OCI-LY1 (cell line): Measurements from ENCODE around the gene DBNL.

Source experiments
- H2AFZ ChIP-seq: fragments of 200-600 bp; sonication (generic), shearing (Covaris generic); 2 replicates; pipeline ENCODE4 v1.6.0; 2014; ENCODE audit warnings: antibody characterized with exemption, mild to moderate bottlenecking, low read length
- H3F3A ChIP-seq: fragments of 200-600 bp; sonication (generic), shearing (Covaris generic); 2 replicates; pipeline ENCODE4 v1.6.0; 2014; ENCODE audit warnings: mild to moderate bottlenecking, antibody characterized with exemption, low read length, moderate library complexity; ENCODE audit not compliant: insufficient read depth
- H3K27ac ChIP-seq: fragments of 200-600 bp; sonication (generic); 2 replicates; pipeline ENCODE4 v1.5.1; 2014; ENCODE audit warnings: low read length, mixed run types, mild to moderate bottlenecking, low read depth; ENCODE audit not compliant: poor library complexity, severe bottlenecking
- H3K27me3 ChIP-seq: fragments of 200-600 bp; sonication (generic); 2 replicates; pipeline ENCODE4 v1.6.0; 2014; ENCODE audit warnings: antibody characterized with exemption, mild to moderate bottlenecking, low read length, moderate library complexity; ENCODE audit not compliant: insufficient read depth
- H3K36me3 ChIP-seq: fragments of 200-600 bp; sonication (generic); 2 replicates; pipeline ENCODE4 v1.6.1; 2014; ENCODE audit warnings: mild to moderate bottlenecking, antibody characterized with exemption, low read length, moderate library complexity, mixed read lengths; ENCODE audit not compliant: insufficient read depth
- H3K4me1 ChIP-seq: fragments of 200-600 bp; sonication (generic); 2 replicates; pipeline ENCODE4 v1.5.1; 2014; ENCODE audit warnings: mild to moderate bottlenecking, low read length, moderate library complexity; ENCODE audit not compliant: insufficient read depth, severe bottlenecking
- H3K4me2 ChIP-seq: fragments of 200-600 bp; sonication (generic), shearing (Covaris generic); 2 replicates; pipeline ENCODE4 v1.6.1; 2014; ENCODE audit warnings: low read length
- H3K4me3 ChIP-seq: fragments of 200-600 bp; sonication (generic); 2 replicates; pipeline ENCODE4 v1.5.1; 2014; ENCODE audit warnings: low read length, low read depth, mild to moderate bottlenecking, mixed read lengths; ENCODE audit not compliant: poor library complexity, severe bottlenecking
- H3K79me2 ChIP-seq: fragments of 200-600 bp; shearing (Covaris generic); 2 replicates; pipeline ENCODE4 v1.6.1; 2016; ENCODE audit warnings: mixed run types, low read length, mixed read lengths; ENCODE audit not compliant: insufficient read depth
- H3K9ac ChIP-seq: fragments of 200-600 bp; sonication (generic), shearing (Covaris generic); 2 replicates; pipeline ENCODE4 v1.6.1; 2014; ENCODE audit warnings: mild to moderate bottlenecking, low read length, mixed read lengths
- H3K9me2 ChIP-seq: fragments of 200-600 bp; sonication (generic), shearing (Covaris generic); 2 replicates; pipeline ENCODE4 v1.6.1; 2014; ENCODE audit warnings: low read depth, mild to moderate bottlenecking, low read length, mixed read lengths
- H3K9me3 ChIP-seq: fragments of 200-600 bp; shearing (Covaris generic); 2 replicates; pipeline ENCODE4 v1.6.1; 2014; ENCODE audit warnings: low read length, mixed read lengths
- H4K20me1 ChIP-seq: fragments of 200-600 bp; sonication (generic), shearing (Covaris generic); 2 replicates; pipeline ENCODE4 v1.6.0; 2016; ENCODE audit warnings: mild to moderate bottlenecking, low read length; ENCODE audit not compliant: insufficient read depth
- EZH2 ChIP-seq: fragments of 200-600 bp; sonication (generic), shearing (Covaris generic); IDR thresholded peaks from 2 replicates; pipeline ENCODE4 v1.8.0; 2017; ENCODE audit warnings: borderline replicate concordance, mixed run types, mild to moderate bottlenecking, antibody characterized with exemption, low read length, moderate library complexity, mixed read lengths
- TF ChIP-seq, protein P1 (sequence below): fragments of 200-600 bp; sonication (generic), shearing (Covaris generic); IDR thresholded peaks from 2 replicates; pipeline ENCODE4 v1.5.1; 2017; ENCODE audit warnings: mild to moderate bottlenecking, antibody characterized with exemption, low read length, moderate library complexity, mixed read lengths

The DBNL gene

GRCh38 chr7:44067064-44067951, 22.8 kb downstream of the DBNL start:
- H3K4me3 ChIP-seq = no peak overlapping the region
- H2AFZ ChIP-seq = no peak overlapping the region
- no peaks in the 10 kb centered on the region for H4K20me1 ChIP-seq
- no peak overlapping the region for H3K9ac ChIP-seq
- H3K79me2 ChIP-seq = no peaks in the 10 kb centered on the region
- H3K4me2 ChIP-seq = no peak overlapping the region
- peaks cover 21% of the 10 kb centered on the region for H3K36me3 ChIP-seq
- no peak overlapping the region for H3K27ac ChIP-seq
- H3K9me3 ChIP-seq = no peaks in the 10 kb centered on the region
- no peaks in the 10 kb centered on the region; the same call in 1 of the 2 replicates for H3K27me3 ChIP-seq
- TF ChIP-seq EZH2 = no peak
- TF ChIP-seq, protein P1, sequence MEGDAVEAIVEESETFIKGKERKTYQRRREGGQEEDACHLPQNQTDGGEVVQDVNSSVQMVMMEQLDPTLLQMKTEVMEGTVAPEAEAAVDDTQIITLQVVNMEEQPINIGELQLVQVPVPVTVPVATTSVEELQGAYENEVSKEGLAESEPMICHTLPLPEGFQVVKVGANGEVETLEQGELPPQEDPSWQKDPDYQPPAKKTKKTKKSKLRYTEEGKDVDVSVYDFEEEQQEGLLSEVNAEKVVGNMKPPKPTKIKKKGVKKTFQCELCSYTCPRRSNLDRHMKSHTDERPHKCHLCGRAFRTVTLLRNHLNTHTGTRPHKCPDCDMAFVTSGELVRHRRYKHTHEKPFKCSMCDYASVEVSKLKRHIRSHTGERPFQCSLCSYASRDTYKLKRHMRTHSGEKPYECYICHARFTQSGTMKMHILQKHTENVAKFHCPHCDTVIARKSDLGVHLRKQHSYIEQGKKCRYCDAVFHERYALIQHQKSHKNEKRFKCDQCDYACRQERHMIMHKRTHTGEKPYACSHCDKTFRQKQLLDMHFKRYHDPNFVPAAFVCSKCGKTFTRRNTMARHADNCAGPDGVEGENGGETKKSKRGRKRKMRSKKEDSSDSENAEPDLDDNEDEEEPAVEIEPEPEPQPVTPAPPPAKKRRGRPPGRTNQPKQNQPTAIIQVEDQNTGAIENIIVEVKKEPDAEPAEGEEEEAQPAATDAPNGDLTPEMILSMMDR = no peak
- H3F3A ChIP-seq = peaks cover 7% of the 10 kb centered on the region; the same call in 1 of the 2 replicates
- H3K9me2 ChIP-seq = no peaks in the 10 kb centered on the region
- no peaks in the 10 kb centered on the region for H3K4me1 ChIP-seq

GRCh38 chr7:44068054-44068453, 23.6 kb downstream of the DBNL start:
- H3K4me1 ChIP-seq = no peaks in the 10 kb centered on the region
- no peak overlapping the region for H3K4me3 ChIP-seq
- no peaks in the 10 kb centered on the region for H4K20me1 ChIP-seq
- no peaks in the 10 kb centered on the region for H3K9me2 ChIP-seq
- H3K79me2 ChIP-seq = no peaks in the 10 kb centered on the region
- H3K36me3 ChIP-seq = peaks cover 22% of the 10 kb centered on the region
- H3K27me3 ChIP-seq = no peaks in the 10 kb centered on the region; the same call in 1 of the 2 replicates
- no peak for TF ChIP-seq EZH2
- peaks cover 7% of the 10 kb centered on the region; the same call in 1 of the 2 replicates for H3F3A ChIP-seq
- no peak overlapping the region for H3K4me2 ChIP-seq
- no peaks in the 10 kb centered on the region for H3K9me3 ChIP-seq
- no peak overlapping the region for H2AFZ ChIP-seq
- H3K9ac ChIP-seq = no peak overlapping the region
- H3K27ac ChIP-seq = no peak overlapping the region

DNA sequence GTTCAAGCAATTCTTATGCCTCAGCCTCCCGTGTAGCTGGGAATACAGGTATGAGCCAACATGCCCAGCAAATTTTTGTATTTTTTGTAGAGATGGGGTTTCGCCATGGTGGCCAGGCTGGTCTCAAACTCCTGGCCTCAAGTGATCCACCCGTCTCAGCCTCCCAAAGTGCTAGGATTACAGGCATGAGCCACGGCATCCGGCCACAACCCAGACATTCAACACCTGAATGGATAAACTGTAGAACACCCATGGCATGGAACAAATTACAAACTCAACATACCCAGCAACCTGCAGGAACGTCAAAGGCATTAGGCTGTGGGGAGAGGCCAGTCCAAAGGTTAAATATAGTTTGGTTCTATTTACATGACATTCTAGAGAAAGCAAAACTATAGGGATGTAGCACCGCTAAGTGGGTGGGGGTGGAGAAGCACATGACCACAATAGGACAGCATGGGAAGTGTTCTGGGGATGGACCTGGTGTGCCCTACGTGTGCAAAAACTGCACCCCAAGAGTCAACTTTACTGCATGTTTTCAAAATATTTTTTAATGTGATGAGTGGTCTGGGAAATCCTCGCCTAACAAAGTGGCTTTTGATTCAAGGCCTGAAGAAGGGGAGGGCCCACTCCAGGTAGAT, 27.3 kb downstream of the DBNL start:
- Histone ChIP-seq H3K9ac (no peak overlapping the region), H3K79me2 (no peaks in the 10 kb centered on the region), H3K27ac (no peak overlapping the region), H3K27me3 (no peaks in the 10 kb centered on the region; the same call in 1 of the 2 replicates), H3K9me3 (no peaks in the 10 kb centered on the region), H3K4me1 (no peaks in the 10 kb centered on the region), H3F3A (peaks cover 7% of the 10 kb centered on the region; the same call in 1 of the 2 replicates), H3K36me3 (peaks cover 60% of the 10 kb centered on the region), H3K4me2 (no peak overlapping the region), H3K9me2 (no peaks in the 10 kb centered on the region), H3K4me3 (no peak overlapping the region), H2AFZ (no peak overlapping the region), H4K20me1 (no peaks in the 10 kb centered on the region)
- TF ChIP-seq EZH2 = no peak
- TF ChIP-seq, protein P1 = no peak
